Naive B cell (primary cell): ENCODE data around the gene SLC16A4. TPM values are rescaled to one million over a fixed set of nuclear protein-coding genes. Genes with fewer than 3 reads are reported as not detected.
A peak's percentile ranks its signal among the peaks of the same experiment; 100 is the strongest.
"Not testable (repeated sequence)": the region's sequence is repeated elsewhere in the genome, so short reads cannot be mapped to it uniquely, and the experiment has no call there.

Experiments
- ATAC-seq, 2 donors: fragments of 150-1000 bp; cut with Tn5 transposase; 2 replicates each; pipeline ENCODE4 v1.10.0; 2021; ENCODE audit warnings: low read depth in 2 of 2, mild to moderate bottlenecking in 2 of 2, moderate library complexity in 2 of 2
- DNase-seq: peaks from one replicate; pipeline ENCODE4 v3.0.0; 2022
- H3K27ac Mint-ChIP-seq, 6 donors: one replicate each; pipeline ENCODE4 v1.8.0; 2020 to 2022; ENCODE audit warnings: mild to moderate bottlenecking in 6 of 6, mixed read lengths in 6 of 6, moderate library complexity in 5 of 6, inconsistent platforms in 2 of 6
- H3K27me3 Mint-ChIP-seq, 3 donors: one replicate each; pipeline ENCODE4 v1.8.0; 2021 to 2022; ENCODE audit warnings: mixed read lengths in 3 of 3, mild to moderate bottlenecking in 1 of 3
- H3K36me3 Mint-ChIP-seq, 2 donors: one replicate each; pipeline ENCODE4 v1.8.0; 2020 to 2022; ENCODE audit warnings: mixed read lengths in 2 of 2, inconsistent platforms in 1 of 2, mild to moderate bottlenecking in 1 of 2
- H3K4me1 Mint-ChIP-seq, 3 donors: one replicate each; pipeline ENCODE4 v1.8.0; 2020 to 2022; ENCODE audit warnings: mixed read lengths in 3 of 3, inconsistent platforms in 1 of 3, mild to moderate bottlenecking in 1 of 3, moderate library complexity in 1 of 3
- H3K4me3 Mint-ChIP-seq, 8 donors: one replicate each; pipeline ENCODE4 v1.8.0; 2020 to 2022; ENCODE audit warnings: mild to moderate bottlenecking in 8 of 8, mixed read lengths in 8 of 8, moderate library complexity in 8 of 8, inconsistent platforms in 2 of 8
- H3K9me3 Mint-ChIP-seq, 7 donors: one replicate each; pipeline ENCODE4 v1.8.0; 2020 to 2022; ENCODE audit warnings: mixed read lengths in 7 of 7, mild to moderate bottlenecking in 5 of 7, inconsistent platforms in 2 of 7, moderate library complexity in 1 of 7
- polyA plus RNA-seq, 6 donors: library from polyadenylated mRNA; unstranded; fragments of 300-500 nt; fragmentation: Illumina TruSeq; gene quantifications; one replicate each; pipeline ENCODE4 v1.2.3, GENCODE V29; 2021; ENCODE audit warnings: low read depth in 6 of 6

The SLC16A4 gene
- polyA plus RNA-seq, 6 donors from 2014 or later, result 0.77 to 1.9 (median 1.2) TPM; not detected in 1

DNA sequence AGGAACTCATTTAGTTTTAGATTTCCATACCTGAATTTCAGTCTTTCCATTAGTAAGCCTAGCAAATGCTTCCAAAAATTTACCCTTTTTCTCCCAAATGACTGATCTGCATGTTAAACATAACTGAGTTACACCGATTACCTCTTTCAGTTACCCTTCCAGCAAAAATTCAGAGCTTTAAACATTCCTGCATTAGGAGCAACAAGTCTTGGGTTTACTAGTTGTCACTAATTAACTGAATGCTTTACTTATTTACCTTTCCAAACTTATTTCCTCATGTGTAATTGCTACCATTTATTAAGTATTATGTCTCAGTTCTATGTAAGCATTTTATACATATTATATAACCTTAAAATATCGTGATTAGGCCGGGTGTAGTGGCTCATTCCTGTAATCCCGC is 13.6 kb upstream of the SLC16A4 start:
- DNase-seq (no peak), ATAC-seq (no peak)
- Mint-ChIP-seq H3K4me3 (peak overlapping the region in 1 of 8 donors; percentile 46), H3K36me3 (peaks cover 4 to 14% of the 10 kb centered on the region in 2 donors), H3K27me3 (no peaks in the 10 kb centered on the region), H3K4me1 (peaks cover 13 to 32% (median 17%) of the 10 kb centered on the region in 3 donors), H3K9me3 (no peaks in the 10 kb centered on the region), H3K27ac (peak overlapping the region in 2 of 6 donors; percentile 16 to 33)

- Mint-ChIP-seq H3K27me3 (no peaks in the 10 kb centered on the region), H3K4me3 (peak overlapping the region in 1 of 8 donors; percentile 46), H3K9me3 (no peaks in the 10 kb centered on the region), H3K36me3 (peaks cover 4 to 14% of the 10 kb centered on the region in 2 donors), H3K4me1 (peaks cover 13 to 26% (median 17%) of the 10 kb centered on the region in 3 donors), H3K27ac (peak overlapping the region in 1 of 6 donors; percentile 18)
- no peak for ATAC-seq
- DNase-seq, result no peak
These were observed 13.0 kb upstream of the SLC16A4 start for GRCh38 chr1:110403805-110404204.

DNA sequence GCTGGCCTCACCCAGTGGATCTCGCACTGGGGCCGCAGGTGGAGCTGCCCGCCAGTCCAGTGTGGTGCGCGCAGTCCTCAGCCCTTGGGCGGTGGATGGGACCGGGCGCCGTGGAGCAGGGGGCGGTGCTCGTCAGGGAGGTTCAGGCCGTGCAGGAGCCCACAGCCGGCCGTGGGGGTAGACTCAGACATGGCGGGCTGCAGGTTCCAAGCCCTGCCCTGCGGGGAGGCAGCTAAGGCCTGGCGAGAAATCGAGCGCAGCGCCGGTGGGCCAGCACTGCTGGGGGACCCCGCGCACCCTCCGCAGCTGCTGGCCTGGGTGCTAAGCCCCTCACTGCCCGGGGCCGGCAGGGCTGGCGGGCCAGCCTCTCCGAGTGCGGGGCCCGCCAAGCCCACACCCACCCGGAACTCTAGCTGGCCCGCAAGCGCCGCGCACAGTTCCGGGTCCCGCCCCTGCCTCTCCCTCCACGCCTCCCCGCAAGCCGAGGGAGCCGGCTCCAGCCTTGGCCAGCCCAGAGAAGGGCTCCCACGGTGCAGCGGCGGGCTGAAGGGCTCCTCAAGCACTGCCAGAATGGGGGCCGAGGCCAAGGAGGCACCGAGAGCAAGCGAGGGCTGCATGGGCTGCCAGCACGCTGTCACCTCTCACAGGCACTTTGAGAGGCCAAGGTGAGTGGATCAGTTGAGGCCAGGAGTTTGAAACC is 5.6 kb upstream of the SLC16A4 start:
- H3K36me3 Mint-ChIP-seq, result peaks cover 15 to 17% of the 10 kb centered on the region in 2 donors

GRCh38 chr1:110394493-110394820 is 3.6 kb upstream of the SLC16A4 start:
- peaks cover 0 to 3% (median 0%) of the 10 kb centered on the region in 7 donors for H3K9me3 Mint-ChIP-seq
- peaks cover 15 to 17% of the 10 kb centered on the region in 2 donors for H3K36me3 Mint-ChIP-seq
- no peak for ATAC-seq
- peak overlapping the region in 1 of 6 donors; percentile 36 for H3K27ac Mint-ChIP-seq
- H3K27me3 Mint-ChIP-seq, result no peaks in the 10 kb centered on the region
- H3K4me1 Mint-ChIP-seq, result peaks cover 0 to 13% (median under 1%) of the 10 kb centered on the region in 3 donors
- DNase-seq, result no peak
- no peak overlapping the region for H3K4me3 Mint-ChIP-seq

More for the DNA sequence above, 5.6 kb upstream of the SLC16A4 start:
- H3K27me3 Mint-ChIP-seq, H3K27ac Mint-ChIP-seq, H3K9me3 Mint-ChIP-seq, DNase-seq, ATAC-seq: not testable (repeated sequence)
- Mint-ChIP-seq H3K4me1 (peaks cover 0 to 13% (median 0%) of the 10 kb centered on the region in 3 donors), H3K4me3 (peak overlapping the region in 1 of 8 donors; percentile 21)

- peaks cover 0 to 13% (median 5%) of the 10 kb centered on the region in 3 donors for H3K4me1 Mint-ChIP-seq
- no peak for DNase-seq
- H3K36me3 Mint-ChIP-seq, result peaks cover 15 to 17% of the 10 kb centered on the region in 2 donors
- peaks cover 0 to 3% (median 0%) of the 10 kb centered on the region in 7 donors for H3K9me3 Mint-ChIP-seq
- no peaks in the 10 kb centered on the region for H3K27me3 Mint-ChIP-seq
- H3K27ac Mint-ChIP-seq, result peak overlapping the region in 1 of 6 donors; percentile 9
- no peak for ATAC-seq
- no peak overlapping the region for H3K4me3 Mint-ChIP-seq
These were observed 3.1 kb upstream of the SLC16A4 start for GRCh38 chr1:110393691-110394492.

GRCh38 chr1:110393286-110393685 is 2.5 kb upstream of the SLC16A4 start:
- DNase-seq, result no peak
- no peak for ATAC-seq
- Mint-ChIP-seq H3K9me3 (peaks cover 0 to 3% (median 0%) of the 10 kb centered on the region in 7 donors), H3K27me3 (no peaks in the 10 kb centered on the region), H3K27ac (no peak overlapping the region), H3K4me3 (no peak overlapping the region), H3K4me1 (peaks cover 0 to 11% (median 8%) of the 10 kb centered on the region in 3 donors), H3K36me3 (peaks cover 15% of the 10 kb centered on the region in 2 donors)

- Mint-ChIP-seq H3K27ac (no peak overlapping the region), H3K36me3 (peaks cover 12 to 15% of the 10 kb centered on the region in 2 donors), H3K27me3 (no peaks in the 10 kb centered on the region), H3K9me3 (no peaks in the 10 kb centered on the region), H3K4me3 (peak overlapping the region in 1 of 8 donors; percentile 11), H3K4me1 (peaks cover 19 to 40% (median 37%) of the 10 kb centered on the region in 3 donors)
- ATAC-seq (no peak), DNase-seq (no peak)
These were observed 730 bp downstream of the SLC16A4 start for GRCh38 chr1:110390096-110390495.

GRCh38 chr1:110387048-110387754 is 3.6 kb downstream of the SLC16A4 start:
- Mint-ChIP-seq H3K4me3 (peak overlapping the region in 5 of 8 donors; percentile 7 to 84 (median 69)), H3K27ac (peak overlapping the region; percentile 45 to 99 (median 90)), H3K27me3 (no peaks in the 10 kb centered on the region), H3K9me3 (no peaks in the 10 kb centered on the region), H3K4me1 (peaks cover 40 to 64% (median 55%) of the 10 kb centered on the region in 3 donors), H3K36me3 (no peaks in the 10 kb centered on the region)
- ATAC-seq, result no peak
- no peak for DNase-seq

GRCh38 chr1:110385369-110385768 is 5.5 kb downstream of the SLC16A4 start:
- Mint-ChIP-seq H3K27me3 (no peaks in the 10 kb centered on the region), H3K27ac (peak overlapping the region; percentile 83 to 99 (median 98)), H3K36me3 (no peaks in the 10 kb centered on the region), H3K9me3 (no peaks in the 10 kb centered on the region), H3K4me1 (peaks cover 56 to 83% (median 73%) of the 10 kb centered on the region in 3 donors), H3K4me3 (peak overlapping the region; percentile 69 to 92 (median 83))
- ATAC-seq, result peak; percentile 9 to 18
- no peak for DNase-seq

- peak overlapping the region; percentile 83 to 99 (median 98) for H3K27ac Mint-ChIP-seq
- H3K4me3 Mint-ChIP-seq, result peak overlapping the region; percentile 69 to 92 (median 83)
- H3K36me3 Mint-ChIP-seq, result no peaks in the 10 kb centered on the region
- no peaks in the 10 kb centered on the region for H3K27me3 Mint-ChIP-seq
- ATAC-seq (peak; percentile 82 to 84), DNase-seq (peak; percentile 89)
- H3K4me1 Mint-ChIP-seq, result peaks cover 61 to 89% (median 79%) of the 10 kb centered on the region in 3 donors
- H3K9me3 Mint-ChIP-seq, result no peaks in the 10 kb centered on the region
These were observed 6.1 kb downstream of the SLC16A4 start for GRCh38 chr1:110384581-110385321.

GRCh38 chr1:110383251-110383990 is 7.4 kb downstream of the SLC16A4 start:
- Mint-ChIP-seq H3K36me3 (no peaks in the 10 kb centered on the region), H3K4me3 (peak overlapping the region; percentile 69 to 92 (median 82)), H3K4me1 (peaks cover 71 to 93% (median 91%) of the 10 kb centered on the region in 3 donors), H3K9me3 (no peaks in the 10 kb centered on the region), H3K27ac (peak overlapping the region; percentile 83 to 99 (median 98)), H3K27me3 (no peaks in the 10 kb centered on the region)
- no peak for DNase-seq
- ATAC-seq, result no peak

DNA sequence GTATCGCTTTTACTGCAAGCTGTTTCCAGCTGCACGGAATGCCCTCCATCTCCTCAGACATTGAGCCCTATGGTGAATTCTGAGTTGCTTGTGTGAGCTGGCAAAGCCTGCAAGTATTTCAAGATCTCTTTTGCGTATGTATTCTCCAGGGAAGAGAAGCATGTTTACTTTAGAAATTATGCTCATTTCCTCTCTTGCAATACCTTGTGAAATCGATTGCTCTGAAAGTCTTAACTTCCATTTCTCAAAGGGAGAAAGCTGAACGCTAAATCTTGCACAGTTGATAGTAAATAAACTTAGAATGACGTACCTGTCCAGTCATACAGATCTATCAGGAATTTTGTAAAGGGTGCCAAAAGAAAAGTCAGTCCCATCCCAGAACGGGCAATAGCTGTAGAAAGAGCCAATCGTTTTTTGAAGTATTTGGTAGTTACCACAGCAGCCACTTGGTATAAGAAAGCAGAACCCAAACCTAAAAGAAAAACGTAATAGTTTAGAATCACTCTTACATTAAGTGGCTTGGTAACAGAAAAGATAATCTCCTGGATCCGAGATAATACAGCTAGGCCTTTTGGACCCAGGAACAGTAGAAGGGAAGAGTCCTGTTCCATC is 10.0 kb downstream of the SLC16A4 start:
- peak in 1 of 2 donors; percentile 4 for ATAC-seq
- Mint-ChIP-seq H3K4me1 (peaks cover 60 to 70% (median 69%) of the 10 kb centered on the region in 3 donors), H3K9me3 (no peaks in the 10 kb centered on the region), H3K36me3 (peaks cover 0 to 3% of the 10 kb centered on the region in 2 donors), H3K27me3 (no peaks in the 10 kb centered on the region), H3K27ac (peak overlapping the region; percentile 4 to 95 (median 88)), H3K4me3 (peak overlapping the region; percentile 32 to 79 (median 58))
- DNase-seq, result peak; percentile 46
